HEK293 (cell line): ENCODE data around the gene SRI.
"Not testable (repeated sequence)": the region's sequence is repeated elsewhere in the genome, so short reads cannot be mapped to it uniquely, and the experiment has no call there.

Experiments used
- CTCF ChIA-PET: fragments of 350-600 bp; formaldehyde crosslinking; extraction: SDS; loops from one replicate; lab custom pipeline; 2021; ENCODE audit warnings: antibody characterized with exemption; lab: Yijun Ruan, JAX
- POLR2A ChIA-PET: fragments of 300-600 bp; formaldehyde crosslinking; extraction: SDS; loops from one replicate; lab custom pipeline; 2020; ENCODE audit warnings: antibody characterized with exemption, inconsistent platforms; lab: Yijun Ruan, JAX
- H3K27ac ChIP-seq: fragments of 200-500 bp; sonication (Bioruptor generic); 2 replicates; pipeline ENCODE4 v1.5.1; 2014; ENCODE audit warnings: low read depth, low read length, control low read depth, inconsistent platforms; ENCODE audit errors: extremely low read depth
- H3K36me3 ChIP-seq, 2 experiments: fragments of 200-500 bp in 1 of 2; sonication (Bioruptor generic) in 1 of 2; 1 replicate in 1 of 2; 2 replicates in 1 of 2; pipeline ENCODE4 v1.5.1; 2014 to 2017; ENCODE audit warnings: inconsistent platforms in 2 of 2, low read length in 2 of 2; ENCODE audit not compliant: control insufficient read depth in 2 of 2, insufficient read depth in 1 of 2
- H3K4me1 ChIP-seq: fragments of 200-500 bp; sonication (Bioruptor generic); 2 replicates; pipeline ENCODE4 v1.5.1; 2014; ENCODE audit warnings: mild to moderate bottlenecking, low read length, inconsistent platforms; ENCODE audit not compliant: control insufficient read depth, insufficient read depth
- H3K4me3 ChIP-seq: 2 replicates; pipeline ENCODE4 v1.5.1; 2011; ENCODE audit warnings: low read depth, mild to moderate bottlenecking, control low read depth, low read length, moderate library complexity
- H3K9me3 ChIP-seq: fragments of 200-500 bp; sonication (Bioruptor generic); 2 replicates; pipeline ENCODE4 v1.5.1; 2014; ENCODE audit warnings: low read depth, low read length, inconsistent platforms; ENCODE audit not compliant: control insufficient read depth, insufficient read depth
- PRDM4 ChIP-seq: fragments of 450-650 bp; formaldehyde crosslinking; IDR thresholded peaks from 2 replicates; pipeline ENCODE4 v1.5.1; 2017; ENCODE audit warnings: missing biosample characterization, missing genetic modification characterization
- ZBTB17 ChIP-seq: fragments of 450-650 bp; formaldehyde crosslinking; IDR thresholded peaks from 2 replicates; pipeline ENCODE4 v1.5.1; 2016; ENCODE audit warnings: missing biosample characterization, missing genetic modification characterization
- ZBTB21 ChIP-seq: fragments of 450-650 bp; formaldehyde crosslinking; IDR thresholded peaks from 2 replicates; pipeline ENCODE4 v1.5.1; 2017; ENCODE audit warnings: missing biosample characterization, missing genetic modification characterization
- ZNF138 ChIP-seq: fragments of 450-650 bp; formaldehyde crosslinking; IDR thresholded peaks from 2 replicates; pipeline ENCODE4 v1.5.1; 2016; ENCODE audit warnings: missing biosample characterization, missing genetic modification characterization, borderline replicate concordance
- ZNF184 ChIP-seq: fragments of 450-650 bp; IDR thresholded peaks from 2 replicates; pipeline ENCODE4 v1.5.1; 2018; ENCODE audit warnings: missing biosample characterization, mild to moderate bottlenecking, missing genetic modification characterization
- ZNF202 ChIP-seq: fragments of 450-650 bp; formaldehyde crosslinking; IDR thresholded peaks from 2 replicates; pipeline ENCODE4 v1.5.1; 2016; ENCODE audit warnings: missing biosample characterization, missing genetic modification characterization, borderline replicate concordance
- ZNF211 ChIP-seq: fragments of 450-650 bp; formaldehyde crosslinking; IDR thresholded peaks from 2 replicates; pipeline ENCODE4 v1.5.1; 2016; ENCODE audit warnings: low read depth, missing biosample characterization, missing genetic modification characterization
- ZNF266 ChIP-seq: fragments of 450-650 bp; formaldehyde crosslinking; IDR thresholded peaks from 2 replicates; pipeline ENCODE4 v1.5.1; 2016; ENCODE audit warnings: missing biosample characterization, missing genetic modification characterization, low read depth
- ZNF292 ChIP-seq: fragments of 450-650 bp; formaldehyde crosslinking; IDR thresholded peaks from 2 replicates; pipeline ENCODE4 v1.5.1; 2016; ENCODE audit warnings: low read depth, missing biosample characterization, missing genetic modification characterization, borderline replicate concordance
- ZNF350 ChIP-seq: fragments of 450-650 bp; formaldehyde crosslinking; IDR thresholded peaks from 2 replicates; pipeline ENCODE4 v1.5.0; 2017; ENCODE audit warnings: missing biosample characterization, mild to moderate bottlenecking, missing genetic modification characterization
- ZNF37A ChIP-seq: fragments of 450-650 bp; IDR thresholded peaks from 2 replicates; pipeline ENCODE4 v1.5.1; 2018; ENCODE audit warnings: missing biosample characterization, missing genetic modification characterization
- ZNF423 ChIP-seq: fragments of 450-650 bp; formaldehyde crosslinking; IDR thresholded peaks from 2 replicates; pipeline ENCODE4 v1.5.1; 2016; ENCODE audit warnings: missing biosample characterization, missing genetic modification characterization
- ZNF473 ChIP-seq: fragments of 450-650 bp; formaldehyde crosslinking; IDR thresholded peaks from 2 replicates; pipeline ENCODE4 v1.5.1; 2017; ENCODE audit warnings: missing biosample characterization, missing genetic modification characterization
- ZNF501 ChIP-seq: fragments of 450-650 bp; formaldehyde crosslinking; IDR thresholded peaks from 2 replicates; pipeline ENCODE4 v1.5.1; 2016; ENCODE audit warnings: missing biosample characterization, missing genetic modification characterization
- ZNF513 ChIP-seq: fragments of 450-650 bp; IDR thresholded peaks from 2 replicates; pipeline ENCODE4 v1.5.1; 2018; ENCODE audit warnings: missing biosample characterization, missing genetic modification characterization
- ZNF514 ChIP-seq: fragments of 450-650 bp; formaldehyde crosslinking; IDR thresholded peaks from 2 replicates; pipeline ENCODE4 v1.5.1; 2016; ENCODE audit warnings: missing biosample characterization, missing genetic modification characterization
- ZNF521 ChIP-seq: fragments of 450-650 bp; formaldehyde crosslinking; IDR thresholded peaks from 2 replicates; pipeline ENCODE4 v1.5.1; 2017; ENCODE audit warnings: missing biosample characterization, mild to moderate bottlenecking, missing genetic modification characterization
- ZNF558 ChIP-seq: fragments of 450-650 bp; formaldehyde crosslinking; IDR thresholded peaks from 2 replicates; pipeline ENCODE4 v1.5.1; 2016; ENCODE audit warnings: missing biosample characterization, missing genetic modification characterization
- ZNF571 ChIP-seq: fragments of 450-650 bp; formaldehyde crosslinking; IDR thresholded peaks from 2 replicates; pipeline ENCODE4 v1.5.0; 2017; ENCODE audit warnings: missing biosample characterization, missing genetic modification characterization
- ZNF585B ChIP-seq: fragments of 450-650 bp; formaldehyde crosslinking; IDR thresholded peaks from 2 replicates; pipeline ENCODE4 v1.5.1; 2016; ENCODE audit warnings: missing biosample characterization, missing genetic modification characterization
- ZNF792 ChIP-seq: fragments of 450-650 bp; formaldehyde crosslinking; IDR thresholded peaks from 2 replicates; pipeline ENCODE4 v1.5.1; 2016; ENCODE audit warnings: missing biosample characterization, missing genetic modification characterization
- ZSCAN5A ChIP-seq: fragments of 450-650 bp; formaldehyde crosslinking; IDR thresholded peaks from 2 replicates; pipeline ENCODE4 v1.5.1; 2016; ENCODE audit warnings: missing biosample characterization, missing genetic modification characterization
- ZXDB ChIP-seq: fragments of 450-650 bp; formaldehyde crosslinking; IDR thresholded peaks from 2 replicates; pipeline ENCODE4 v1.5.1; 2016; ENCODE audit warnings: missing biosample characterization, missing genetic modification characterization
- TF ChIP-seq, protein P1 (sequence below): fragments of 450-650 bp; formaldehyde crosslinking; IDR thresholded peaks from 2 replicates; pipeline ENCODE4 v1.5.0; 2017; ENCODE audit warnings: missing biosample characterization, missing genetic modification characterization, borderline replicate concordance
- TF ChIP-seq, protein P2 (sequence below): fragments of 450-650 bp; formaldehyde crosslinking; IDR thresholded peaks from 2 replicates; pipeline ENCODE4 v1.5.1; 2017; ENCODE audit warnings: missing biosample characterization, missing genetic modification characterization

The SRI gene

DNA sequence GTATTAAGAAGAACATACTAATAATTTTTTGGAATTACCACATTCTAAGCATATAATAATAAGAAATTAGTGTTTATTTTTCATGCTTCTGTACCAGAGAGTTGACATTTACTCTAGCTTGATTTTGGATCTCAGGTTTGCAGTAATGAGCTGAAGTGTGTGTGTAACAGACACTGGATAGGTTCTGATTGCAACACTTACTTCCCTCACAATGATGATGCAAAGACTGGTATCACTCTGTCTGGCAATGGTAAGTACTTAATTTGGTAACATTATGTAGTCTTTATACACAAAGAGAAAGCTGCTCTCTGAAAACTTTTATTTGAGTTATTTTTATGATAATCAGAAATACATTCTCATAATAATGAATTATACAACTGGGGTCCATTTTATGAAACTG lies 54.1 kb downstream of the SRI start:
- H3K4me1 ChIP-seq = no peaks in the 10 kb centered on the region
- no peak overlapping the region for H3K4me3 ChIP-seq
- CTCF ChIA-PET = interaction anchor here (0.7 to 1.9 kb wide), 3 partner anchors 53 to 535 kb away, joined by 4 to 7 read pairs (median 4); no protein-coding TSS in a partner anchor
- H3K36me3 ChIP-seq = no peaks in the 10 kb centered on the region
- TF ChIP-seq ZNF138 (tag by site-specific recombination) (no peak), ZNF521 (tag by site-specific recombination) (no peak), ZNF571 (no peak), ZNF202 (tag by site-specific recombination) (no peak), ZNF558 (tag by site-specific recombination) (no peak), ZNF37A (tag by site-specific recombination) (no peak), ZXDB (no peak), ZNF513 (no peak), ZBTB17 (tag by site-specific recombination) (no peak), ZNF266 (tag by site-specific recombination) (no peak), ZNF501 (tag by site-specific recombination) (no peak), ZNF423 (no peak), ZNF792 (tag by site-specific recombination) (no peak), ZNF211 (tag by site-specific recombination) (no peak), ZNF184 (tag by site-specific recombination) (no peak), ZNF292 (tag by site-specific recombination) (no peak), ZBTB21 (tag by site-specific recombination) (no peak), ZNF473 (tag by site-specific recombination) (no peak)
- TF ChIP-seq, protein P1, sequence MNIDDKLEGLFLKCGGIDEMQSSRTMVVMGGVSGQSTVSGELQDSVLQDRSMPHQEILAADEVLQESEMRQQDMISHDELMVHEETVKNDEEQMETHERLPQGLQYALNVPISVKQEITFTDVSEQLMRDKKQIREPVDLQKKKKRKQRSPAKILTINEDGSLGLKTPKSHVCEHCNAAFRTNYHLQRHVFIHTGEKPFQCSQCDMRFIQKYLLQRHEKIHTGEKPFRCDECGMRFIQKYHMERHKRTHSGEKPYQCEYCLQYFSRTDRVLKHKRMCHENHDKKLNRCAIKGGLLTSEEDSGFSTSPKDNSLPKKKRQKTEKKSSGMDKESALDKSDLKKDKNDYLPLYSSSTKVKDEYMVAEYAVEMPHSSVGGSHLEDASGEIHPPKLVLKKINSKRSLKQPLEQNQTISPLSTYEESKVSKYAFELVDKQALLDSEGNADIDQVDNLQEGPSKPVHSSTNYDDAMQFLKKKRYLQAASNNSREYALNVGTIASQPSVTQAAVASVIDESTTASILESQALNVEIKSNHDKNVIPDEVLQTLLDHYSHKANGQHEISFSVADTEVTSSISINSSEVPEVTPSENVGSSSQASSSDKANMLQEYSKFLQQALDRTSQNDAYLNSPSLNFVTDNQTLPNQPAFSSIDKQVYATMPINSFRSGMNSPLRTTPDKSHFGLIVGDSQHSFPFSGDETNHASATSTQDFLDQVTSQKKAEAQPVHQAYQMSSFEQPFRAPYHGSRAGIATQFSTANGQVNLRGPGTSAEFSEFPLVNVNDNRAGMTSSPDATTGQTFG (tag by site-specific recombination) = no peak
- no peaks in the 10 kb centered on the region for H3K9me3 ChIP-seq
- no peak overlapping the region for H3K27ac ChIP-seq
- POLR2A ChIA-PET = no interaction called here

GRCh38 chr7:88159741-88160140 lies 60.1 kb downstream of the SRI start:
- POLR2A ChIA-PET, H3K27ac ChIP-seq, H3K36me3 ChIP-seq, H3K9me3 ChIP-seq, H3K4me1 ChIP-seq, H3K4me3 ChIP-seq: not testable (repeated sequence)
- CTCF ChIA-PET = interaction anchor here (2.5 kb wide), 1 partner anchor 10 kb away, joined by 14 read pairs; no protein-coding TSS in a partner anchor

- Histone ChIP-seq H3K27ac (no peak overlapping the region), H3K9me3 (no peaks in the 10 kb centered on the region), H3K4me1 (no peaks in the 10 kb centered on the region), H3K4me3 (no peak overlapping the region), H3K36me3 (no peaks in the 10 kb centered on the region)
- ChIA-PET POLR2A (no interaction called here), CTCF (no interaction called here)
- TF ChIP-seq ZNF350 (tag by site-specific recombination) (no peak), ZNF585B (no peak), ZNF521 (tag by site-specific recombination) (no peak), ZNF514 (tag by site-specific recombination) (no peak), PRDM4 (tag by site-specific recombination) (no peak), ZSCAN5A (tag by site-specific recombination) (no peak)
- TF ChIP-seq, protein P2, sequence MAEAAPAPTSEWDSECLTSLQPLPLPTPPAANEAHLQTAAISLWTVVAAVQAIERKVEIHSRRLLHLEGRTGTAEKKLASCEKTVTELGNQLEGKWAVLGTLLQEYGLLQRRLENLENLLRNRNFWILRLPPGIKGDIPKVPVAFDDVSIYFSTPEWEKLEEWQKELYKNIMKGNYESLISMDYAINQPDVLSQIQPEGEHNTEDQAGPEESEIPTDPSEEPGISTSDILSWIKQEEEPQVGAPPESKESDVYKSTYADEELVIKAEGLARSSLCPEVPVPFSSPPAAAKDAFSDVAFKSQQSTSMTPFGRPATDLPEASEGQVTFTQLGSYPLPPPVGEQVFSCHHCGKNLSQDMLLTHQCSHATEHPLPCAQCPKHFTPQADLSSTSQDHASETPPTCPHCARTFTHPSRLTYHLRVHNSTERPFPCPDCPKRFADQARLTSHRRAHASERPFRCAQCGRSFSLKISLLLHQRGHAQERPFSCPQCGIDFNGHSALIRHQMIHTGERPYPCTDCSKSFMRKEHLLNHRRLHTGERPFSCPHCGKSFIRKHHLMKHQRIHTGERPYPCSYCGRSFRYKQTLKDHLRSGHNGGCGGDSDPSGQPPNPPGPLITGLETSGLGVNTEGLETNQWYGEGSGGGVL (tag by site-specific recombination) = no peak
These were observed 63.5 kb downstream of the SRI start for GRCh38 chr7:88156356-88156755.
